ENCODE measurements around the gene NCKAP5. TPM values are rescaled to one million over a fixed set of nuclear protein-coding genes. Genes with fewer than 3 reads are reported as not detected.

The NCKAP5 gene
- total and polyA plus RNA-seq, 9 of the 15 experiments (the other 6 are each of a cell fraction or from before 2014, with no cell fraction given): not detected

GRCh38 chr2:133193544-133194361 lies 374.5 kb downstream of the NCKAP5 start (continued):
- TF ChIP-seq ESRRB (CRISPR knock-in tag; IDR thresholded peaks at IDR 0.05; ENCODE audit: borderline replicate concordance) (no peak), KAT2B (IDR thresholded peaks at IDR 0.05; ENCODE audit: low read depth, low read length) (no peak), BCLAF1 (IDR thresholded peaks at IDR 0.05; ENCODE audit: borderline replicate concordance in 1 of 2, control insufficient read depth in 1 of 2, low read depth in 2 of 2, low read length in 1 of 2) (no peak), BCOR (IDR thresholded peaks at IDR 0.05) (no peak), RAD51 (IDR thresholded peaks at IDR 0.05; ENCODE audit: borderline replicate concordance, low read depth) (no peak)

GRCh38 chr2:133192028-133192427 lies 376.2 kb downstream of the NCKAP5 start:
- CTCF ChIA-PET (ENCODE audit: low intra/inter-chr PET ratio): no interaction called here
- Histone ChIP-seq H3K4me3 (no peak overlapping the region), H3K4me1 (replicated peaks in 1 of 2; ENCODE audit: control insufficient read depth in 2 of 2, insufficient read depth in 2 of 2, low read length in 2 of 2) (no peaks in the 10 kb centered on the region), H3K36me3 (ENCODE audit: control insufficient read depth, insufficient read depth, low read length) (no peaks in the 10 kb centered on the region), H3K9me3 (replicated peaks; ENCODE audit: control insufficient read depth, insufficient read depth, low read depth, low read length) (no peaks in the 10 kb centered on the region), H3K79me2 (ENCODE audit: control insufficient read depth, insufficient read depth, low read length) (no peaks in the 10 kb centered on the region), H3K9me1 (ENCODE audit: control insufficient read depth, insufficient read depth, low read length) (no peaks in the 10 kb centered on the region), H2AFZ (ENCODE audit: low read depth, low read length) (no peak overlapping the region), H3K27ac (ENCODE audit: extremely low read depth, low read depth, low read length) (no peak overlapping the region), H4K20me1 (replicated peaks; ENCODE audit: control insufficient read depth, insufficient read depth, low read length) (no peaks in the 10 kb centered on the region), H3K4me2 (ENCODE audit: insufficient read depth, low read length) (no peak overlapping the region), H3K27me3 (ENCODE audit: control insufficient read depth in 2 of 2, insufficient read depth in 2 of 2, low read length in 2 of 2) (no peaks in the 10 kb centered on the region), H3K9ac (ENCODE audit: insufficient read depth in 1 of 2, low read depth in 2 of 2, low read length in 2 of 2) (no peak overlapping the region)
- ATAC-seq (no peak), DNase-seq (ENCODE audit: extremely low read depth in 1 of 4, low spot score in 3 of 4) (no peak), FAIRE-seq (no peak)
- POLR2A ChIA-PET: no interaction called here
- intact Hi-C loops (cut with micrococcal nuclease): no loop called here
- no TSS peak for BruUV-seq (replicated peaks)
- WGBS (ENCODE audit: insufficient coverage, low coverage, missing lambda C conversion rate): 0% methylated on average over 3 of the region's 3 CpGs
- in situ Hi-C loops (cut with MboI): no loop called here
- TF ChIP-seq KDM4B (IDR thresholded peaks at IDR 0.05; ENCODE audit: borderline replicate concordance in 2 of 2, low read depth in 1 of 2) (no peak), ARID4B (CRISPR knock-in tag; IDR thresholded peaks at IDR 0.05) (no peak), KLF16 (IDR thresholded peaks at IDR 0.05) (no peak), RBM25 (IDR thresholded peaks at IDR 0.05; ENCODE audit: low read depth, low read length, severe bottlenecking) (no peak), MXI1 (IDR thresholded peaks at IDR 0.05; ENCODE audit: low read depth, low read length) (no peak), RBBP5 (IDR thresholded peaks at IDR 0.05; ENCODE audit: borderline replicate concordance, insufficient read depth, low read length, poor library complexity, severe bottlenecking) (no peak)

All from K562 (cell line).